Lung (tissue), 16 donors: Measurements from ENCODE around the gene NMNAT1. TPM values are rescaled to one million over a fixed set of nuclear protein-coding genes. Genes with fewer than 3 reads are reported as not detected.

Experiments used
- ATAC-seq: fragments of 200-7000 bp; cut with Tn5 transposase; one replicate; pipeline ENCODE4 v1.9.1; 2020; ENCODE audit warnings: moderate number of reproducible peaks; ENCODE audit not compliant: insufficient read depth, low FRiP score
- DNase-seq, 3 donors: peaks; one replicate each; pipeline ENCODE4 v3.0.0-alpha.2; 2013 to 2017
- H3K27ac ChIP-seq, 2 donors: one replicate each; pipeline ENCODE4 v1.5.1; 2013; ENCODE audit warnings: mild to moderate bottlenecking in 2 of 2, moderate library complexity in 2 of 2, control low read depth in 1 of 2, inconsistent platforms in 1 of 2, low read depth in 1 of 2, low read length in 1 of 2
- H3K27me3 ChIP-seq, 3 donors: one replicate each; pipeline ENCODE4 v1.5.1; 2013; ENCODE audit warnings: low read length in 2 of 3; ENCODE audit not compliant: control insufficient read depth in 3 of 3, insufficient read depth in 3 of 3
- H3K36me3 ChIP-seq, 4 donors: one replicate each; pipeline ENCODE4 v1.5.1; 2013; ENCODE audit warnings: low read length in 4 of 4, mild to moderate bottlenecking in 1 of 4, moderate library complexity in 1 of 4; ENCODE audit not compliant: control insufficient read depth in 4 of 4, insufficient read depth in 4 of 4
- H3K4me1 ChIP-seq, 5 donors: one replicate each; pipeline ENCODE4 v1.5.1; 2013; ENCODE audit warnings: low read length in 5 of 5, mild to moderate bottlenecking in 2 of 5, moderate library complexity in 1 of 5; ENCODE audit not compliant: control insufficient read depth in 5 of 5, insufficient read depth in 5 of 5
- H3K4me3 ChIP-seq: one replicate; pipeline ENCODE4 v1.5.1; 2013; ENCODE audit warnings: mild to moderate bottlenecking, control low read depth, moderate library complexity
- H3K9ac ChIP-seq, 2 donors: one replicate each; pipeline ENCODE4 v1.5.1; 2013; ENCODE audit warnings: low read length in 2 of 2, control low read depth in 1 of 2; ENCODE audit not compliant: insufficient read depth in 1 of 2
- H3K9me3 ChIP-seq, 4 donors: one replicate each; pipeline ENCODE4 v1.5.1; 2013; ENCODE audit warnings: low read length in 3 of 4, mild to moderate bottlenecking in 1 of 4, moderate library complexity in 1 of 4; ENCODE audit not compliant: control insufficient read depth in 4 of 4, insufficient read depth in 3 of 4
- CTCF ChIP-seq: IDR thresholded peaks from 2 replicates; pipeline ENCODE4 v1.5.1; 2012; ENCODE audit warnings: mild to moderate bottlenecking; ENCODE audit errors: control extremely low read depth, extremely low read depth
- WGBS, 2 donors: extraction: QIAGEN DNeasy Blood & Tissue Kit; methylation state at CpG; one replicate each; pipeline ENCODE4 v1.1.7; 2013; 5-methylcytosine and 5-hydroxymethylcytosine counted together
- long read RNA-seq, 5 donors: transcript quantifications; one replicate each; lab custom pipeline, GENCODE V29; 2026
- polyA plus RNA-seq, 2 donors: library from polyadenylated mRNA; stranded (reverse); fragments of 200-250 nt; gene quantifications; one replicate each; pipeline ENCODE4 v1.2.1, GENCODE V29; 2013
- total RNA-seq, 2 donors: library from RNA; depleted of rRNA in 1 of 2; stranded (reverse); fragments of >200 nt in 1 of 2; gene quantifications; one replicate each; pipeline ENCODE4 v1.2.1, GENCODE V29; 2014 to 2021
- donor health status: control.
- donor health status: control.
- donor health status: Bipolar disorder and iron deficiency.
- donor health status: healthy.
- donor health status: DM: yes; HTN: yes; CAD: no.

NMNAT1 gene
- total RNA-seq (1 to 10 TPM; 7.9 to 8.6 TPM), polyA plus RNA-seq (1 to 10 TPM; 4.1 to 5.7 TPM)
- long read RNA-seq, donor 1, transcript NMNAT1-201 (5 exons, 3,781 nt), result major isoform, 5 of 7 reads
- long read RNA-seq, donor 1, partial matches to known transcripts, result 0 of 7 reads
- long read RNA-seq, donor 1, other reads (novel, unspliced or antisense), result 0 of 7 reads
- long read RNA-seq, donor 2, partial matches to known transcripts, result 0 of 1 reads
- long read RNA-seq, donor 2, other reads (novel, unspliced or antisense), result 0 of 1 reads
- long read RNA-seq, donor 3, result 0 reads
- long read RNA-seq, donor 4, result 0 reads
- long read RNA-seq, donor 5, partial matches to known transcripts, result 12 of 14 reads
- long read RNA-seq, donor 5, other reads (novel, unspliced or antisense), result 0 of 14 reads

GRCh38 chr1:9942939-9943788, at the start of gene NMNAT1, which contains the start of gene LZIC:
TSS of gene NMNAT1 (plus strand) at chr1:9943475. CDS start at chr1:9972074, 28,599 bp downstream.
TSS of gene LZIC (minus strand) at chr1:9943391. CDS start at chr1:9936619, 6,772 bp downstream.
- WGBS, 2 donors, result 0% methylated on average over 53 of the region's 53 CpGs
- H3K27me3 ChIP-seq, result no peaks in the 10 kb centered on the region
- H3K9me3 ChIP-seq, result no peaks in the 10 kb centered on the region
- H3K9ac ChIP-seq, result peak within 1 kb of the TSS; percentile 95 to 97
- H3K36me3 ChIP-seq, result peaks cover 2 to 13% (median 7%) of the 10 kb centered on the region in 4 donors
- H3K27ac ChIP-seq, result peak within 1 kb of the TSS; percentile 88 to 97
- H3K4me1 ChIP-seq, result peaks cover 0 to 13% (median 4%) of the 10 kb centered on the region in 5 donors
- peak; percentile 97 for ATAC-seq
- H3K4me3 ChIP-seq, result peak within 1 kb of the TSS; percentile 57
- no peak for TF ChIP-seq CTCF
- peak; percentile 93 to 96 (median 94) for DNase-seq

GRCh38 chr1:9894115-9894514, 49.2 kb upstream of the NMNAT1 start:
- ATAC-seq, result no peak

More at GRCh38 chr1:9894115-9894514, 49.2 kb upstream of the NMNAT1 start:
- peaks cover 0 to 19% (median 11%) of the 10 kb centered on the region in 5 donors for H3K4me1 ChIP-seq
- peak overlapping the region; percentile 52 to 55 for H3K27ac ChIP-seq
- no peaks in the 10 kb centered on the region for H3K9me3 ChIP-seq
- H3K27me3 ChIP-seq, result no peaks in the 10 kb centered on the region
- no peak overlapping the region for H3K4me3 ChIP-seq
- H3K9ac ChIP-seq, result no peak overlapping the region
- TF ChIP-seq CTCF, result no peak
- peaks cover 0 to 3% (median 0%) of the 10 kb centered on the region in 4 donors for H3K36me3 ChIP-seq
- WGBS, 2 donors, result 88 to 92% methylated on average over 3 of the region's 3 CpGs
- DNase-seq, result no peak
